Measurements from ENCODE around the gene TIFAB.
"Not testable (repeated sequence)": the region's sequence is repeated elsewhere in the genome, so short reads cannot be mapped to it uniquely, and the experiment has no call there.

Gene TIFAB, protein sequence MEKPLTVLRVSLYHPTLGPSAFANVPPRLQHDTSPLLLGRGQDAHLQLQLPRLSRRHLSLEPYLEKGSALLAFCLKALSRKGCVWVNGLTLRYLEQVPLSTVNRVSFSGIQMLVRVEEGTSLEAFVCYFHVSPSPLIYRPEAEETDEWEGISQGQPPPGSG

DNA sequence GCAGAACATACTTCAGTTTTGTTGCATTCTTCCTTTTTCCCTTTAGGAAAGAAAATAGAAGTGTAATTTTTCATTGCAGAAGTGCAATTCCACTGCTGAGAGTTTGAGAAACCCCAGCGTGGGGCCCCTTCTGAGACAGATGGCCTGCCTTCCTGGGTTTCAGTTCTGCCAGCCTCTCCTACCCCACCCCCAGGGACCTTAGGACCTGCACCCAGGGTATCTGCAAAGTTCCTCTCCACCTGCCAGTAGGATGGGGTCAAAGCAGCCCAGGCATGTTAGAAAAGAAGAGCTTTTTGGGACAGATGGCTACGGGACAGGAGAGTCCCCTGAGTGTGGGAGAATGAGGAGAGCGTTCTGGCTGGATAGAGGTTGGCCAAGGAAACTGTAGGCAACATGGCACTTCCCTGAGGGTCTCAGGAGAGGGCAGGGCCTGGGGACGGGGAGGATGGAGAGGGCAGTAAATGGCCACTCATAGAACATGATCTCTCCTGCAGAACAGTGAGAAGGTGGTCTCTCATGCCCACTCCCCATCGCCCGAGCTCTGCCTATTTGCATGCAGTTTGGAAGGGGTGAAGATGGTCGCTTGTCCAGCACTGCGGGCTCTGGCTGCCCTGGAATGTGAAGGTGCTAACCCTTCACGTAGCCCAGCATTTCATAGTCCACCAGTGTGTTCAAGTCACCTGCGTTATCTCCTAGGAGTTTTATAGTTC is at the start of gene TIFAB:
Gene TIFAB (minus strand): TSS at position 31 of the 710 bp plus-strand sequence. CDS start 2,412 bp downstream, outside the sequence.
- DNase-seq = no peak

DNA sequence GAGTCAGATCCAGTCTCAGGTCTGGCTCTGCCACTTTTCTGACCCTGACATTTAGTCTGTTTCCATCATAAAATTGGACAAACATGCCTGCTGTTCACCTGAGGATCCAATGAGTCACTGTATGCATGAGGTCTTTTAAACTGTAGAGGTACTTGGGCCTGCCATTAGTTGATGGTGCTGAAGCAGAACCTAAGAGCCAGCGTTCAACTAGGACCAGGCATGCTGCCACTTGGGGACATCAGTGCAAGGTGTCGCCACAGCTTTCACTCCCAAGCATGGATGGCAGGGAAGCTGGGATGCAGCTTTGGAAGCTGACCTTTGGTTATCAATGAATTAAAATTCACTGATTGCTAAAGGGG is 46.5 kb upstream of the TIFAB start:
- no peak for DNase-seq

DNA sequence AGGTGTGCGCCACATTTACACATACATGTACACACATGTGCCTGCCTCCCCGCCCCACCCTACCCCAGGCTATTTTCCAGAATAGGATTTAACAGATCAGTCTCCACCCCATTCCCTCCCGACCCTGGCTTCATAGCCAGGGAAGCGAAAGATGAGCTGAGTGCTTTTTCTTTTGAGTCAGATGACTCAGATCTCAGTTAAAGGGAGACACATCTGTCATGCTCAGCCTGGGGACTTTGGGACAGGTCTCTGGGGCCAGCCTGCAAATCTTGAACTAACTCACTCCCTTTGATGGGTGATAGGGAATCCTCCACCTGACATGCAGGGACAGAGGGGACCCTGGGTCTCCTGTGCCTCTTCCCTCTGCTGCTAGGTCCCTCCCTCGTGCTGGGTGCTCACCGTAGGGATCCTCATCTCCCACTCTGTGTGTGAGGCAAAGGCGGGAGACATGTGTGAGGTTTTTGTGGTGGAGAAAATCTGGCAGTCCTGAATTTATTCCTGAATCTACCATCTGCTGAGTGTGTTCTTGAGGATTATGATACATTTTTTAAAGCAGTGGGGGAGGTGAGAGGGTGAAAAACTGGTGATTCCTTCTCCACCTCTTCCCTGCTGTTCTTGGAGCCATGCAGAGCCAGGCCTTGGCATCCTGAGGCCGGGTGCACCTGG is 46.0 kb upstream of the TIFAB start:
- DNase-seq = no peak

DNA sequence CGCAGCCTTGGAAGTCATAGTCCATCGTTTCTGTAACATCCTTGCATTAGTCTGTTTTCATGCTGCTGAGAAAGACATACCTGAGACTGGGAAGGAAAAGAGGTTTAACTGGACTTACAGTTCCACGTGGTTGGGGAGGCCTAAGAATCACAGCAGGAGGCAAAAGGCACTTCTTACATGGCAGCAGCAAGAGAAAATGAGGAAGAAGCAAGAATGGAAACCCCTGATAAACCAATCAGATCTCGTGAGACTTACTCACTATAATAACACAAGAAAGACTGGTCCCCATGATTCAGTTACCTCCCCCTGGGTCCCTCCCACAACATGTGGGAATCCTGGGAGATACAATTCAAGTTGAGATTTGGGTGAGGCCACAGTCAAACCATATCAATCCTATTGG is 43.4 kb upstream of the TIFAB start:
- DNase-seq = not testable (repeated sequence)

DNA sequence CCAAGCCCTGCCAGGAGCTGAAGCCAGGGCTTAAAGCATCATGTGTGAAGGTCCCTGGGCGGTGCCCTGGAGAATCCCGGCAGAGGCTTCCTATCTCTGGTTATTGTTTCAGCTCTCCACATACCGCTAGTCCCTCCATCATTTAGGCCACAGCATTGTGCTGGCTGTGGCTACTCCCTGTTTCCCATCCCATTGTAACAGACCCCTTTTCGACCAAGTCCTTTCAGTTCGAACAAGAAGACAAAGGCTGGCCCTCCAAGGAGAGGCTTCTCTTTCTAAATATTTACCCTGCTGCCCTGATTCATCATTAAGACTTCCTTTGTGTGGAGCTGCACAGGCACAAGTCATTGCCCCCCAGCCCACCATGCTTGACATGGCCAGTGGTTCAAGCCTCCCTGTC is 42.0 kb upstream of the TIFAB start:
- DNase-seq = no peak

DNA sequence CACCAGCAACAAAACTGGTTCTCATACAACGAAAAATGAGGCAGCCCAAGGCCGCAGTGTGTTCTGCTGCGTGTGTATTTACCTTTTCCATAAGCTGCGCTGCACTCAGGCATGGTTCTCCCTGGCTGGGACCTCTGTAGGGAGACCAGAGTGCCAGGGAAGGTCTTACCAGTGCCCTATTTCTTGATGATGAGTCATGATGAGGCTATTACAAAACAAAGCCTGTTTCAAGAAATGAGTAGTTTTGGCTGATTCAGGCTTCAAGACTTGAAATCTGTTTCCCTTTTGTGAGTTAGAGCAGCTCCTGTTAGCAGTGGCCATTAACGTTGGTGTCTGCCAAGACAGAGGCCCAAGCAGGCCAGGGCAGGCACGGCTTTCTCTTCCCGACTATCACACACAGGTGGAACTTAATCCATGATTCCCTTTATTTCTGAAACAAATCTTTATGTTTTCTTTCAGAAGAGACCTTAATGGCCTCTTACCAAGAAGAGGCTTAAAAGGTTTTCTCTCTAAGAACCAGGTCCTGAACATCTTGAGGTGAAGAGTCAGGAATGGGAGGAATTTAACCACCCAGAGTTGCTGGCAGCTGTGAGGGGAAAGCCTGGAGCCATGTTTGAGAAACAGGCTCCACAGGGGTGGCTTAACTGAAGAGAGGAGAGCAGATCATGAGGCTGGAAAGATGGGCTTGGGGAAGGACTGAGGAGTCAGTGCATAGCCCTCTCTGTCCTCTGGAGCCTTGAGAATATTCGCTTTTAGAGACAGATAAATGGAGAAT is 41.4 kb upstream of the TIFAB start:
- DNase-seq = no peak

DNA sequence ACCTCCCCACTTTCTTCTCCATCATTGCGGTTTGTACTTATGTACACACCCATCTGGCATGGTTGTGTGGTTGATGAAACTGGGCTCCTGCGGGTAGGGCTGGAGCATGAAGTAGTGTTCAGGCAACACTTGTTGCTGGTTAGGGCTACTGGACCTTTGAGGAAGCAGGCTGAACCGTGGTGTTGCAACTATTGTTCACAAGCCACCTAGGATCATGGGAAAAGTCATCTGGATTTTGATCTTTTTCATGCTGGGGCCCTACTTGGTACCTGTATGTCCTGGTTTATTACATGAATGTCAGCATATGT is 40.1 kb upstream of the TIFAB start:
- DNase-seq = no peak

DNA sequence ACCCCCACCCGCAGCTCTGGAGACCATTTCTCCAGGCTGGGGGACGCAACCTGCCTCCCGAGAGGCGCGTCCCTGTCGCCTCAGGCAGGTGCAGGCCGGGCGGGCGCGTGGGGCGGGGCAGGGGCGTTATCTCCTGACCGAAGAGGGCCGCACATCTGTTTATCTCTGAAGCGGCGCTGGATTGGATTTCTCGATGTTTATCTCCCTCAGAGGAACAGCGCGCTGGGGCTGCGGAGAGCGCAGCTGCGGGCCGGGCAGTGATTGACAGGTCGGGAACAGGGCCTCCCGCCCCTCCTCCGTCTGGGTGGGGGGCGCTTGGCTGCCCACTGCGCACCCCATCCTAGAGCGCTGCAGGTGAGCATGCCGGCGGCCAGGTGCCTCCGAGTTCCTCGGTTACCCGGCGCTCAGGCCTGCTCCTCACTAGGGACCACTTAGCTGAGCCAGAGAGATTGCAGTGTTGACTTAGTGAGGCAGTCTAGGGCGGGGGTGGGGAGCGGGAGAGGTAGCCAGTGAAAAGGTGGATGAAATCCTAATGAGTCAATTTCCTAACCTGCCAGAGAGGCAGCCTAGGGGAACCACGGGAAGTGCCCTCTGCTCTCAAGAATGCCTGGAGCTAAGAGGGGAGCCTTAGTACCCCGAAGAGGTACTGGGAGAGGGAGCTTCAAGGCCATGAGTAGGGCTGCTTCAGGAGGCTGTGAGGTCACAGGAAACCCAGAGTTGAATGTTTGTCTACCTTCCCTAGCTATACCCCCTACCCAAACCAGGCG is 39.6 kb upstream of the TIFAB start:
- no peak for DNase-seq

DNA sequence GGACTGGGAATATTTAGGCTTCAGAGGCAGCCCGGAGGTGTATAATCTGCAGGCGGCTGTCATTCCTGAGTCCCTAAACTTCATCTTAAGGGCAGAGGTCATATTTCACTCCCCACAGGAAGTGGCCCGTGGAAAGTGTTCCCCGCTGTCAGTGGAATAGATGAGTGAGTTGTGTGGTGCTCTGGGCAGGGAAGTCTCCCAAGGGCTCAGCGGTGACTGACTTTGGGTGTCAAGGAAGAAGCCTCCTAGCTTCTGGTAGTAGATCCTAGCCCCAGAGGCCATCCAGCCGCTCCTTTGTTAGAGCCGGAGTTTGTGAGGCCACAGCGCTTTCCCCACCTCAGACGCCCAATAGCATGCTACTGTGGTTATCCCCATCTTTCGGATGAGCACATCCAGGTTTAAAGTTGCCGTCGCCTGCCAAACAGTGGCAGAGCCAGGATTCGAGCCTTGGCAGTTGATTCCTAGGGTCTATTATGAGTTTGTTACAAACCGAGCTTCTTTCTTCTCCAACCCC is 38.9 kb upstream of the TIFAB start:
- no peak for DNase-seq

DNA sequence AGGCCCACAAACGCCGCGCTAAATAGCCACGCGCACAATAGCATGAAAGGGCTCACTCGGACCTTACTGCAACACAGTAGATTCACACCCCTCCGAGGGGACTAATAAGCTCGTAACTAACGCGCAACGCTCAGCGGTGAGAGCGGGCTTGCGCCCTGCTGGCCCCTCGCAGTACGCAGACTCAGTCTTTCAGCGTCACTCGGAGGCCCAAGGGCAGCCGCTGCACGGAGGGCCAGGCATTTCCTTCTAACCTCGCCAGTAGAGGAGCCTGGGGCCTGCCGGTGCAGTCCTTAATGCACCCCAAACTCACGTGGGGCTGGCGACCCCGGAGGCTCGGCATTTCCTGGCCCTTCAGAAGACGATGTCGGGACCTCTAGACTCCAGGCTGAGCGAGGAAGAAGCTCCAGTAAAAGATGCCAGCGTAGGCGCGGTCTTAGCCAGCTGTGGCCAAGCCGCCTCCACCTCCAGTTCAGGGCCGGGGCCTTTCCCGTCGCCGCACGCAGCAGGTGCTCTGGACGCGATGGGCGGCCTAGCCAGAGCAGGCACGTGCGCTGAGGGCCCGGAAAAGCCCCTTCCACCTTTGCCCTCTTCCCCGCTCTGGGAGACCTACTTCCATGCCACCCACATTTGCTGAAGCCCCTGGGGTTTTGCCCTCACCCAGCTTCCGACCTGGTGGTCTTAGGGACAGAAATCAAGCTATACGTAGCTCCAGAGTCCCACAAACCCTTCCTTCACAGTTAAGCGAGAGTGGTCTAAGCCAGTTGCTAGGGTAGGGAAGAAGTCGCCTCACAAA is 38.3 kb upstream of the TIFAB start:
- DNase-seq = no peak

DNA sequence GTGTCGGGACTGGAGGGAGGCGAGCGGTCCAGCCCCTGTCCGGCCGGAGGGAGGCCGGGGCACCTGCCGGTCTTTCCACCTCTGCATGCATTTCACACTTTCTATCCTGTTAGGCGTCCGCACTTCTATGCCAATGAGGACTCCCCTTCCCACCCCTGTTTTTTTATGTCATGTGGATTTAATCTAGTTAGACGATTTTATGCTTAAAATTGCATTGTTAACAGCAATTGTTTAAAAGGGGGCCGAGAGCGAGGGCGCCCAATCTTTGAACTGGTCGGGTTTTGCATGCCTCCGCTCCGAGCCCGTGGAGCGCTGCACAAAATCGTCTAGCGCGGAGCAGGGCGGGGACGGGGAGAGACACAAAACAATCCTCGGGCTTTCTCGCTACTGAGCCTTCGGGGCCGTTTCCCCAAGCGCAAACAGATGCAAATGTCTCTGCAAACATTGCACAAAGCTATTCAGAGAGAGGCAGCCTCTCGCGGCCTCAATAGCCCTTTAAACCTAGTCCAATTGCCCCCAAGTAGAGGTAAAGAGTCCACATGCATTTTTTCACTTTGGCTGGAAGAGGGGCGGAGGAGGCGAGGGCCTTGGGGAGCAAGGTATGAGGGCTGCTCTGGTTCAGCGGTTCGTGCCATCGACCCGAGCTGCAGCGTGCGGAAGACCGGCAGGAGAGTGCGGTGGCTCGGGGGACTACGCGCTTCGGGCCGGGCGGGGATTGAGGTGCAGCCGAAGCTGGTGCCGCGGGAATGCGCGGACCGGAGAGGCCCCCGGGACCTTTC is 37.5 kb upstream of the TIFAB start:
- DNase-seq = no peak

DNA sequence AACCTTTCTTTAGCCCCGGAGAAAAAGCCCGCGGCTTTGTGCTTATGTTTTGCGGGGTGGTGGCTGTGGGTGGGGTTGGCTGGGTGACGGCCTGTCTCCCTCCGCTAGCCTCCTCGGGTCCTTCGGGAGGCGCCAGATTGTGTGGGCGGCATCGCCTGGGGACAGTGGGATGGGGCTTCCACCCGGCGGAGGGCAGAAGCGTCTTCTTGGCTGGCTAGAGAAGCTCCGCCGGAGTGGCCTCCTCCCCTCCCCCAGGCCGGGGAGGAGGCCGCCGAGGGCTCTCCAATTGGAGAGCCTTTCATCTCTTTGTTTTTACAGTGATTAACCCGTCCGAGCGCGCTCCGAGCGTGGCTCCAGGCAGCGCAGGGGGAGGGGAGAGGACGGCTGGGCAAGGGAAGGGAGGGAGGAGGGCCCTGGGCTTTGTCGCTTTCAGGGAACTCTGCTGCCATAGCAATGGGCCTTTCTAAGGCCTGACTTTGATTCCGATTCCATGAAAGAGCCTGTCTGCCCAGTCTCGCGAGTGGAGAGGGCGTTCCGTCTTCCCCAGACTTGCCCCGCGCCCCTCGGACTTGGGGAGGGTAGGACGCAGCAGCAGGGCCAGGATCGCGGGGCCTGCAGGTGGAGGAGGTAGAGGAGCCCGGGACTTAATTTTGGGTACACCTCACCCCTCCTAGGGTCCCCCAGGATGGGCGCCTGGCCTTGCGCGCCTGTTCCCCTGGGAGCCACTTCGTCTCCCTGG is 36.7 kb upstream of the TIFAB start:
- DNase-seq = no peak

DNA sequence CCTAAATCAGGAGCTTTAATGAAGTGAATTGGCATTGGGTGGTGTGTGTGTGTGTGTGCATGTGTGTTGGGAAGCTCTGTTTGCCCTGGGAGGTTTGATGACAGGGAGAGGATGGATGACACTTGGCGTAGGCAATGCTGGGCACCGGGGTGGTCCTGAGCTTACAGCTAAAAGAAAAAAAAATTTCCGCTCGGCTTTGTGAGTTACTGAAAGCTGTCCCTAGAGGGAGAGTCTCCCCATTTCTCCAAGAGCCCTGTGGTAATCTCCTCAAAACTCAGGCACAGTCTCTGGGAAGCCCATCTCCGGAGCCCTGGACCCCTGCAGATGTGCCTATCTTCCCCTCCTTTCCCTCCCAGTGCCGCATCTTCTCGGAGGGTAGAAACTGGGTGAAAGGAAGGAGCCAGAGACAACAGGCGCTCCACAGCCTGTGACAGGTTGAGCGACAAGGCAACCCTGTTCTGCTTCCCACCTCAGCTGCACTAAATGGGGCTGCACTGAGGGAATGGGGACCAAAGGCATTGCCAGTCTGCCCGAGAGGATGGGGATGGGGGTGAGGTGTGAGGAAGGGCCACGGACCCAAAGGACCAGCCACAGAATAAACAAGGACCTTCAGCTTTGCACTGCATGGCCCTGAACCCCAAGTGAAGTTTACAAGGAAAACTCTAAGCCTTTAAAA is 35.8 kb upstream of the TIFAB start:
- DNase-seq = no peak

DNA sequence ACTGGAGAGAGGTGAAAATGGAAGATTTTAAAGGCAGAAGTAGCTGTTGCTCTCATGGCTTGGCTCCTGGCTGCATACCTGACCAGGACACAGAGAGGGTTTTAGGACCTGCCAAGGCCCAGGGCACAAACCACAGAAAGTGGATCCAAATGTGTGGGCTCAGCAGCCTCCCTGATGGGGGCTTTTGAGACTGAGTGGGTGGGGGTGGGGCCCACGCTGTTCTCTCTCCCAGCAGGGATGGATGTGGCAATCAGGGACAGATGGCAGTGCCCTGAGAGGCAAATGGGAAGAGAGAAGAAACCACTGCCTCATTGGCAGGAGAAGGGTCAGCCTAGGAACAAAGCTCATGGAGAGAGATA is 34.9 kb upstream of the TIFAB start:
- no peak for DNase-seq

DNA sequence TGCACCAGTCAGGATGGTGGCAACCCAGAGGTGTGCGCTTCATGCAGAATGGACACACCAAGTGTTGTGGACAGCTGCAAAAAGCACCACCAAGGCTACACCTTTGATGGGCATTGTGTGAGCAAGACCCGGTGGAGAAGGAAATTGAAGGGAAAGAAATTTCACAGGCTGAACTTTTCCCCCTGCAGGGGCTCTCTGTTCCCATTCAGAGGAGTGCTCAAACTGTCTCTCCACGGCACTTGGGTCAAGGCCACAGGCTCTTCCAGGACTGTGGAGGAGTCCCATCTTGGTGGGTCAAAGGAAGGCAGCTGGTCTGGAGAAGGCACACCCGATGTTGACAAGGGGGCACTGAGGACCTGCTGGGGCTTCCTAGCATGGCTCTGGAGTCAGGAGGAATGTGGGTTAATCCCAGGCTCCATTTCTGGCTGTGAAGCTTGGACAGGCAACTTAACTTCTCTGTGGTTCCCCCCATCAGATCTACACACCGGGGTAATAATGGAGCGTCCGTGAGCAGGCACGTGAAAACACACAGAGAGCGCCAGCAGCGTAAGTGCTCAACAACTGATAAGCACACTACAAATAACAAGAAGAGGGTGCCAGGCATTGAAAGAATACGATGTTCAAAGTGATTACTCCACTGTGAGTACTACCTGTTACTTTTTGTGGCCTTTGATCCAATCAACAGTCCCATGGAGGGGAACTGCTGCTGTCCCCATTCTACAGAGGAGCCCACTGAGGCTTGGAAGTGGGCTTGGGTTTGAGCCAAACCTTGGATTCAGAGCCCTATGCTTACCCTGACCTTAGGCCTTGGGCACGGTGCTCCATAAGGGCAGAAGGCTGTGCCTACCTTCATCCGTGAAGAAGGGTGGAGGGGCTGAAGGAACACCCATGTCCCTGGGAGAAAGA is 34.2 kb upstream of the TIFAB start:
- DNase-seq = no peak

DNA sequence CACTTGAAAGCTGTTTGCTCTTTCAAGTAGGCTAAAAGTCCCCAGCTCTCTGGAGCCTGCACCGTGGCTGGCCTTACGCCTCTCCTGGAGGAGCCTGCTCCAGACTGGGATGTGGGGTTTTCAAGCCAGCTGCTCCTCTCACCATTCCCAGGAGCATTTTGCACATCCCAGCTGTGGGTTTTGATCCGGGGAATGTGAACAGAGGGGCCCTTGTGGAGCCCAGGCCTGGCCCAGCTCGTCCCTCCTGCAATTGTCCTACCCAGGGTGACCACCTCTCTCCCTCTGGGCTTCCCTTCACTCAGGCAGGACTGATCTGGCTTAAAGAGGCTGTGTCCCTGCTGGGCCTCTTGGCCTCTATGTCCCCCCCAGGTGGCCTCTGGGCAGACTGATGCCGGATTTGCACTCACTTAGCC is 32.5 kb upstream of the TIFAB start:
- DNase-seq = no peak

DNA sequence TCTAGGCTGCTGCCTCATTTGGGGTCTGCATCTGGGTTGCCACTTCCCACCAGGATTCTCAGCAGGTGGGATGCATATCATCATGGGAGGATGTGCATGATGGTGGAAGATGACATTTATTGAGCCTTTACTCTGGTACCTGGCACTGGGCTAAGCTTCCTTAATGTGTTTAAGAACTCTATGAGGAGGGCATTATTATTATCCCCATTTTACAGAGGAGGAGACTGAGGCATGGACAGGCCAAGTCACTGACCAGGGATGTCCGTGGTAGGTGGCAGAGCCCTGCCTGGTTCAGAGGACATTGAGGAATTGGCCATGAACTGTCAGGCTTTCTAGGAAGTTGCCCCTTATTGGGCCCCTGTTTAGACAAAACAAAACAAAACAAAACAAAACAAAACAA is 31.1 kb upstream of the TIFAB start:
- no peak for DNase-seq

DNA sequence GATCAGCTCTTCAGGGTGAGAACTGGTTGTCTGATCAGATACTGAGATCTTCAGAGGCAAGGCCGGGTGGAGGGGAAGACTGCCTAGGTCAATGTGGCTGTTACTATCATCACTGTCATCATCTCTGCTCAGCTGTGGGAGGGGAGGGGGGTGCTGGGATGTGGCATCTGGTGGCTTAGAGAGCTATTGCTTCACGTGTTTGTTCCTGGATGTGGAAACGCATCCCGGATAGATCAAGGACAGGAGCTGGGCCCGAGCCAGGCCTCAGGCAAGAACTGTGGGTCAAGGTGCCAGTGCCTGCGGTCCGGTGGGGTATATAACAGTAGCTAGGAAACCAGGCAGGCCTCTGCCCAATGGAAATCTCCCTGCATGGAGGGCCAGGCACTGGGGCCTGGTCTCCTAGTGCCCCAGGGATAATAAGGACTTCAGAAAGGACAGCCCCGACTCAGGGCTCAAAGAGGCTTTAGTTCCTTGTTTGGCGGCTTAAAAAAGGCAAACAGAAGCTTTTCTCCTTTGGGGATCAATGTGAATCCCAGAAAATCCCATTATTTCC is 30.3 kb upstream of the TIFAB start:
- DNase-seq = no peak

DNA sequence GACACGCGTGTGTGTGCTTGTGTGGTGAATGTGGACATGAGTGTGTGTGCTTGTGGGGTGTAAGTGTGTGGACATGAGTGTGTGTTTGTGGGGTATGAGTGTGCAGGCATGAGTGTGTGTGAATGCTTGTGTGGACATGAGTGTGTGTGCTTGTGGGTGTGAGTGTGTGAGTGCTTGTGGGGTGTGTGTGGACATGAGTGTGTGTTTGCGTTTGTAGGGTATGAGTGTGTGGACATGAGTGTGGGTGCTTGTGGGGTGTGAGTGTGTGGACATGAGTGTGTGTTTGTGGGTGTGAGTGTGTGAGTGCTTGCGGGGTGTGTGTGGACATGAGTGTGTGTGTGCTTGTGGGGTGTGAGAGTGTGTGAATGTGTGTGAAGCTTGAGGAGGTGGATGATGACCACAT is 29.8 kb upstream of the TIFAB start:
- no peak for DNase-seq
